Measurements from ENCODE around the gene RAPGEF2. TPM values are rescaled to one million over a fixed set of nuclear protein-coding genes. Genes with fewer than 3 reads are reported as not detected.

Gene RAPGEF2
- total and polyA plus RNA-seq, 2 of the 8 experiments (the other 6 are each of a cell fraction or from before 2014, with no cell fraction given): 24.4 to 48.6 TPM

DNA sequence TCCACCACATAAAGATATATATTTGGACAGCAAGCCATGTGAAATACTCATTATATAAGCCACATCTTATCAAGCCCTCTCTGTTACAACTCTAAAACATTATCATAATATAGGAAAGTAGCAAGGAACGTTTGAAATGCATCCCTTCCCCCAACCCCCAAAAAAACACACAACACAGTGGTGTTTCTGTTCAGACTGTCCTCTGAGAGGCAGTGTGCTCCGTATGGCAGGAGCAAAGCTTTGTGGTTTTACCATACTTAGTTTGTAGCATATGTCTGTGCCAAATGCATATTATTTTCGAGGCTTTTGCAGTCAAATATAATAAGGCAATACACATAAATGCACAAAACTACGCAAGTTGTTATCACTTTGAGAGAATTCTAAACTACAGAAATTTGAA lies 194.2 kb downstream of the RAPGEF2 start:
- no peak overlapping the region for H4K91ac ChIP-seq (replicated peaks; ENCODE audit: insufficient read length, low read length)
- no peaks in the 10 kb centered on the region for H3K27me3 ChIP-seq (replicated peaks in 1 of 4; ENCODE audit: control insufficient read depth in 3 of 4, extremely low read depth in 1 of 4, insufficient read depth in 3 of 4, low read length in 3 of 4)
- no peak overlapping the region for H4K5ac ChIP-seq (ENCODE audit: insufficient read length, low read depth, low read length)
- no peak overlapping the region for H2AFZ ChIP-seq (ENCODE audit: low read length)
- no peaks in the 10 kb centered on the region for H3K79me1 ChIP-seq (ENCODE audit: low read depth, low read length)
- no peak overlapping the region for H2BK5ac ChIP-seq (ENCODE audit: low read depth, low read length)
- H2AK5ac ChIP-seq (ENCODE audit: low read depth, low read length): no peak overlapping the region
- 75% methylated on average over 4 of the region's 4 CpGs; no CpG with 5 or more reads in 1 of the 2 experiments for WGBS, 2 experiments (ENCODE audit: extremely low coverage in 1 of 2, insufficient coverage in 1 of 2, insufficient read length in 1 of 2, insufficient replicate concordance in 2 of 2, low coverage in 1 of 2, low lambda C conversion rate in 2 of 2, missing lambda C conversion rate in 1 of 2)
- H3K27ac ChIP-seq (ENCODE audit: low read depth, low read length): no peak overlapping the region
- DNase-seq (ENCODE audit: low read depth in 1 of 2, low spot score in 2 of 2) (no peak), FAIRE-seq (no peak)
- H3K4me3 ChIP-seq (ENCODE audit: extremely low read depth in 1 of 4, insufficient read depth in 2 of 4, low read depth in 3 of 4, low read length in 4 of 4): no peak overlapping the region
- H3K4me1 ChIP-seq (replicated peaks in 1 of 4; ENCODE audit: control insufficient read depth in 3 of 4, insufficient read depth in 4 of 4, low read length in 3 of 4): no peaks in the 10 kb centered on the region
- ChIA-PET POLR2A (ENCODE audit: partially characterized antibody) (no interaction called here), CTCF (ENCODE audit: partially characterized antibody) (interaction anchor here (0.5 to 0.6 kb wide), 2 partner anchors 12 to 125 kb away, joined by 3 read pairs; no protein-coding TSS in a partner anchor)
- H3K9me3 ChIP-seq (ENCODE audit: insufficient read depth in 2 of 2, low read depth in 1 of 2, low read length in 1 of 2): no peaks in the 10 kb centered on the region
- H3K9ac ChIP-seq (replicated peaks in 1 of 4; ENCODE audit: extremely low read depth in 1 of 4, low read depth in 3 of 4, low read length in 3 of 4): no peak overlapping the region
- H4K20me1 ChIP-seq (replicated peaks in 1 of 2; ENCODE audit: control insufficient read depth in 1 of 2, insufficient read depth in 2 of 2, low read length in 2 of 2): peaks cover 1 to 2% of the 10 kb centered on the region in 2 experiments
- no peak overlapping the region for H2BK12ac ChIP-seq (ENCODE audit: low read depth, low read length)
- H4K8ac ChIP-seq (ENCODE audit: extremely low read depth, insufficient read depth, low read length): no peak overlapping the region
- no peak overlapping the region for H3K4me2 ChIP-seq (ENCODE audit: insufficient read depth in 1 of 2, low read depth in 2 of 2, low read length in 2 of 2)
- no peaks in the 10 kb centered on the region for H3K79me2 ChIP-seq (ENCODE audit: control insufficient read depth in 1 of 2, insufficient read depth in 2 of 2, low read length in 2 of 2)
- H3K36me3 ChIP-seq (ENCODE audit: control insufficient read depth in 2 of 4, insufficient read depth in 4 of 4, low read length in 3 of 4): no peaks in the 10 kb centered on the region
- no peak overlapping the region for H2BK20ac ChIP-seq (ENCODE audit: low read length)
- no peaks in the 10 kb centered on the region for H3K23me2 ChIP-seq (ENCODE audit: low read depth, low read length)
- no peak overlapping the region for H2BK120ac ChIP-seq (replicated peaks; ENCODE audit: low read depth, low read length)
- TF ChIP-seq RAD21 (IDR thresholded peaks at IDR 0.05 in 1 of 2, conservative IDR thresholded peaks at IDR 0.05 in 1 of 2; ENCODE audit: low read depth in 2 of 2, low read length in 2 of 2) (0 out of 4 replicates have a peak, but pooled peaks have one; percentile 4 to 8), KDM1A (IDR thresholded peaks at IDR 0.05; ENCODE audit: borderline replicate concordance, low read length) (no peak)
- TF ChIP-seq, protein P1, sequence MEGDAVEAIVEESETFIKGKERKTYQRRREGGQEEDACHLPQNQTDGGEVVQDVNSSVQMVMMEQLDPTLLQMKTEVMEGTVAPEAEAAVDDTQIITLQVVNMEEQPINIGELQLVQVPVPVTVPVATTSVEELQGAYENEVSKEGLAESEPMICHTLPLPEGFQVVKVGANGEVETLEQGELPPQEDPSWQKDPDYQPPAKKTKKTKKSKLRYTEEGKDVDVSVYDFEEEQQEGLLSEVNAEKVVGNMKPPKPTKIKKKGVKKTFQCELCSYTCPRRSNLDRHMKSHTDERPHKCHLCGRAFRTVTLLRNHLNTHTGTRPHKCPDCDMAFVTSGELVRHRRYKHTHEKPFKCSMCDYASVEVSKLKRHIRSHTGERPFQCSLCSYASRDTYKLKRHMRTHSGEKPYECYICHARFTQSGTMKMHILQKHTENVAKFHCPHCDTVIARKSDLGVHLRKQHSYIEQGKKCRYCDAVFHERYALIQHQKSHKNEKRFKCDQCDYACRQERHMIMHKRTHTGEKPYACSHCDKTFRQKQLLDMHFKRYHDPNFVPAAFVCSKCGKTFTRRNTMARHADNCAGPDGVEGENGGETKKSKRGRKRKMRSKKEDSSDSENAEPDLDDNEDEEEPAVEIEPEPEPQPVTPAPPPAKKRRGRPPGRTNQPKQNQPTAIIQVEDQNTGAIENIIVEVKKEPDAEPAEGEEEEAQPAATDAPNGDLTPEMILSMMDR (IDR thresholded peaks at IDR 0.05; ENCODE audit: control extremely low read depth in 1 of 3, insufficient read depth in 1 of 3, low read depth in 1 of 3, low read length in 3 of 3): peak in 1 of 3 experiments; percentile 16; a peak in 1 of 4 replicates
- no peak overlapping the region for H3K4ac ChIP-seq (replicated peaks; ENCODE audit: insufficient read length, low read depth, low read length)
- H3K56ac ChIP-seq (replicated peaks; ENCODE audit: insufficient read length, low read depth, low read length): no peak overlapping the region
- H3K14ac ChIP-seq (ENCODE audit: insufficient read length): no peak overlapping the region
- H3K23ac ChIP-seq (ENCODE audit: insufficient read length): no peak overlapping the region
- no peak overlapping the region for H2BK15ac ChIP-seq (ENCODE audit: low read length)
- no peak overlapping the region for H3K18ac ChIP-seq (ENCODE audit: extremely low read depth, low read length)

All from H1 (cell line).